Neuronal stem cell (in vitro differentiated cells): Measurements from ENCODE around the gene MTR.

Source experiments
- DNase-seq: peaks from one replicate; pipeline ENCODE4 v3.0.0-alpha.2; 2013; ENCODE audit warnings: low spot score
- H2AFZ ChIP-seq: one replicate; pipeline ENCODE4 v1.6.1; 2013; ENCODE audit warnings: mild to moderate bottlenecking, low read length, inconsistent platforms
- H2AK5ac ChIP-seq: 2 replicates; pipeline ENCODE4 v1.6.1; 2013; ENCODE audit warnings: low read depth, mild to moderate bottlenecking, inconsistent platforms, low read length, moderate library complexity, mixed read lengths
- H2BK120ac ChIP-seq: 2 replicates; pipeline ENCODE4 v1.6.1; 2013; ENCODE audit warnings: low read depth, mild to moderate bottlenecking, inconsistent platforms, low read length, moderate library complexity, mixed read lengths
- H2BK12ac ChIP-seq: one replicate; pipeline ENCODE4 v1.6.1; 2013; ENCODE audit warnings: low read length, inconsistent platforms
- H2BK15ac ChIP-seq: 2 replicates; pipeline ENCODE4 v1.6.1; 2013; ENCODE audit warnings: mild to moderate bottlenecking, low read length, inconsistent platforms, mixed read lengths
- H2BK5ac ChIP-seq: one replicate; pipeline ENCODE4 v1.6.1; 2013; ENCODE audit warnings: inconsistent platforms, mild to moderate bottlenecking, low read length, moderate library complexity
- H3K14ac ChIP-seq: one replicate; pipeline ENCODE4 v1.6.1; 2013; ENCODE audit warnings: low read length, inconsistent platforms
- H3K18ac ChIP-seq: 2 replicates; pipeline ENCODE4 v1.6.1; 2013; ENCODE audit warnings: low read length, inconsistent platforms
- H3K23ac ChIP-seq: 2 replicates; pipeline ENCODE4 v1.6.1; 2013; ENCODE audit warnings: low read depth, mild to moderate bottlenecking, mixed read lengths, low read length, inconsistent platforms; ENCODE audit not compliant: poor library complexity
- H3K27ac ChIP-seq: replicated peaks from 3 replicates; pipeline ENCODE4 v1.5.1; 2013; ENCODE audit warnings: low read length, inconsistent platforms
- H3K27me3 ChIP-seq, 3 experiments: 2 replicates each; pipeline ENCODE4 v1.6.1; 2013; ENCODE audit warnings: low read length in 3 of 3, mild to moderate bottlenecking in 2 of 3, inconsistent platforms in 1 of 3, low read depth in 1 of 3, mixed read lengths in 1 of 3, moderate library complexity in 1 of 3; ENCODE audit not compliant: control insufficient read depth in 3 of 3, insufficient read depth in 3 of 3
- H3K36me3 ChIP-seq, 2 donors: replicated peaks in 1 of 2; 2 replicates each; pipeline ENCODE4 v1.6.1; 2013; ENCODE audit warnings: low read length in 2 of 2; ENCODE audit not compliant: control insufficient read depth in 2 of 2, insufficient read depth in 2 of 2
- H3K4ac ChIP-seq: 2 replicates; pipeline ENCODE4 v1.6.1; 2013; ENCODE audit warnings: inconsistent platforms, mild to moderate bottlenecking, low read length, moderate library complexity
- H3K4me1 ChIP-seq, 2 donors: 1 replicate in 1 of 2; 2 replicates in 1 of 2; pipeline ENCODE4 v1.6.1; 2013; ENCODE audit warnings: low read length in 2 of 2, low read depth in 1 of 2; ENCODE audit not compliant: control insufficient read depth in 2 of 2, insufficient read depth in 1 of 2
- H3K4me2 ChIP-seq: one replicate; pipeline ENCODE4 v1.6.1; 2013; ENCODE audit warnings: mild to moderate bottlenecking, low read length, inconsistent platforms; ENCODE audit not compliant: insufficient read depth, poor library complexity, severe bottlenecking
- H3K4me3 ChIP-seq, 2 donors: 2 replicates each; pipeline ENCODE4 v1.5.1; 2013; ENCODE audit warnings: low read length in 2 of 2, mild to moderate bottlenecking in 2 of 2, inconsistent platforms in 1 of 2, moderate library complexity in 1 of 2
- H3K79me1 ChIP-seq: one replicate; pipeline ENCODE4 v1.6.1; 2013; ENCODE audit warnings: low read depth, mild to moderate bottlenecking, inconsistent platforms, low read length, moderate library complexity
- H3K9ac ChIP-seq: one replicate; pipeline ENCODE4 v1.6.1; 2013; ENCODE audit warnings: mild to moderate bottlenecking, low read depth, low read length, inconsistent platforms; ENCODE audit not compliant: poor library complexity
- H3K9me3 ChIP-seq, 2 donors: replicated peaks in 1 of 2; 2 replicates each; pipeline versions ENCODE3 to v1.6.1; 2013; ENCODE audit warnings: low read length in 2 of 2, mild to moderate bottlenecking in 2 of 2, inconsistent platforms in 1 of 2, low read depth in 1 of 2, mixed read lengths in 1 of 2, moderate library complexity in 1 of 2; ENCODE audit not compliant: control insufficient read depth in 2 of 2, insufficient read depth in 1 of 2
- H4K8ac ChIP-seq: one replicate; pipeline ENCODE4 v1.6.1; 2013; ENCODE audit warnings: low read depth, mild to moderate bottlenecking, inconsistent platforms, low read length, moderate library complexity
- H4K91ac ChIP-seq: one replicate; pipeline ENCODE4 v1.6.1; 2013; ENCODE audit warnings: low read length, low read depth, mild to moderate bottlenecking, inconsistent platforms; ENCODE audit not compliant: poor library complexity
- WGBS, 2 donors: extraction: QIAGEN DNeasy Blood & Tissue Kit; methylation state at CpG; one replicate each; pipeline ENCODE4 v1.1.7; 2013; ENCODE audit warnings: missing lambda C conversion rate in 2 of 2, mixed read lengths in 1 of 2; ENCODE audit not compliant: insufficient read length in 2 of 2, insufficient replicate concordance in 1 of 2; ENCODE audit errors: extremely low coverage in 2 of 2; 5-methylcytosine and 5-hydroxymethylcytosine counted together

Gene MTR

DNA sequence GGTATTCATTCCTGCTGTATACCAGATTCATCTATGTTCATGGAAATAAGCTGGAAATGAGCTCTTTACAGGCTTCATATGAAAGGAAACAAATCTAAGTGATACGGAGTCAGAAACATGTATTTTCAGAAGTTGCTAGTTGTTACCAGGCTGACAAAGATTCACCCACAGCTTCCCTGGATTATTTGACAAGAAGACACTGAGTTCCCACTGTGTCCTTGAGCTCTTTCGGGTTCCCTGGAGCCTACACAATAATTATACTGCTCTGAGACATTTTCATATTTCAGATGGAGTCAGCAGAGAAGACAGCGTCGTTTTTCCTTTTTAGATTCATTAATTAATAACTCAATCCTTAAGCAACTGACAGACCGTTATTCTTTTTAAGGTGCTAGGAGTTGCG is 29.3 kb upstream of the MTR start:
- no peak overlapping the region for H4K8ac ChIP-seq
- no peak overlapping the region for H4K91ac ChIP-seq
- no peak overlapping the region for H3K4ac ChIP-seq
- H2AK5ac ChIP-seq: no peak overlapping the region
- H3K4me1 ChIP-seq: no peaks in the 10 kb centered on the region
- WGBS, 2 donors: no CpG with 5 or more reads among the region's 6 CpGs
- H3K79me1 ChIP-seq: no peaks in the 10 kb centered on the region
- no peak overlapping the region for H2BK12ac ChIP-seq
- H3K4me3 ChIP-seq: no peak overlapping the region
- H3K18ac ChIP-seq: no peak overlapping the region
- no peaks in the 10 kb centered on the region for H3K27me3 ChIP-seq
- H2BK5ac ChIP-seq: no peak overlapping the region
- H3K36me3 ChIP-seq: no peaks in the 10 kb centered on the region
- H3K14ac ChIP-seq: no peak overlapping the region
- no peak for DNase-seq
- no peak overlapping the region for H3K4me2 ChIP-seq
- H2AFZ ChIP-seq: no peak overlapping the region
- H3K9me3 ChIP-seq: no peaks in the 10 kb centered on the region
- no peak overlapping the region for H2BK15ac ChIP-seq
- no peak overlapping the region for H2BK120ac ChIP-seq
- no peak overlapping the region for H3K23ac ChIP-seq
- H3K27ac ChIP-seq: no peak overlapping the region
- H3K9ac ChIP-seq: no peak overlapping the region

DNA sequence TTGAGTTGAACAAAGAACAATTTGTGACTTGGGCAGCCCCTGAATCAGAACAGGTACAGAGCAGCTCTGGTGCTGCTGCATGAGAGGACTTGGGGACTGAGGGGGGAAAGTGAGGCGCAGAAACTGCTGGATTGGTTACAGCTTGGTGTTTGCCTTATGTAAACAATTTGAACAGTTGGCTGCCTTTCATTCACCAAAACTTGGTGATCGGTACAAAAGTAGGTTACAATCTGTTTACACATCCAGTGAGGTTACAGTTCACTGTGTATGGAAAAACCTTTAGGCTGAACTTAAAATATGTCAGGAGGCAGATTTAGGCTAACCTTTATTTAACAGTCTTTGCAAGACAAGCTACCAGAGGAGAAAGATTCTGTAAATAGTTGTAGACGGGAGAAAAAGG is 28.6 kb upstream of the MTR start:
- no peak overlapping the region for H4K91ac ChIP-seq
- H3K27ac ChIP-seq: no peak overlapping the region
- no peak overlapping the region for H3K4me2 ChIP-seq
- no peaks in the 10 kb centered on the region for H3K9me3 ChIP-seq
- H2AFZ ChIP-seq: no peak overlapping the region
- no peak overlapping the region for H3K23ac ChIP-seq
- H3K27me3 ChIP-seq: no peaks in the 10 kb centered on the region
- no peaks in the 10 kb centered on the region for H3K79me1 ChIP-seq
- H3K14ac ChIP-seq: no peak overlapping the region
- no peak overlapping the region for H2BK15ac ChIP-seq
- no peak overlapping the region for H2AK5ac ChIP-seq
- DNase-seq: no peak
- H2BK12ac ChIP-seq: no peak overlapping the region
- no peak overlapping the region for H2BK120ac ChIP-seq
- no peak overlapping the region for H3K18ac ChIP-seq
- no peak overlapping the region for H2BK5ac ChIP-seq
- WGBS, 2 donors: 100% methylated on average over 1 of the region's 3 CpGs; no CpG with 5 or more reads in 1 of the 2 donors
- H3K36me3 ChIP-seq: no peaks in the 10 kb centered on the region
- no peak overlapping the region for H3K9ac ChIP-seq
- no peak overlapping the region for H3K4ac ChIP-seq
- no peak overlapping the region for H4K8ac ChIP-seq
- H3K4me1 ChIP-seq: no peaks in the 10 kb centered on the region
- H3K4me3 ChIP-seq: no peak overlapping the region

DNA sequence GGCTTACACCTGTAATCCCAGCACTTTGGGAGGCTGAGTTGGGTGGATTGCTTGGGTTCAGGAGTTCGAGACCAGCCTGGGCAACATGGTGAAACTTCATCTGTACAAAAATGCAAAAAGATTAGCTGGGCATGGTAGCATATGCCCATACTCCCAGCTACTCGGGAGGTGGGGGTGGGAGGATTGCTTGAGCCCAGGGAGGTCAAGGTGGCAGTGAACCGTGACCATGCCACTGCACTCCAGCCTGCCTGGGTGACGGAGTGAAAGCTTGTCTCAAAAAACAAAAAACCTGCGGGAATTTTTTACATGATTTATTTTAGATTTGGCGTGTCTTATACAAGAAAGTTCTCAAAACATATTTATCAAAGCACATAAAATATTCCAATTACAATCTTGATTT is 27.8 kb upstream of the MTR start:
- DNase-seq: no peak
- Histone ChIP-seq H2AK5ac (no peak overlapping the region), H2BK5ac (no peak overlapping the region), H3K4me2 (no peak overlapping the region), H4K91ac (no peak overlapping the region), H3K18ac (no peak overlapping the region), H2BK12ac (no peak overlapping the region), H3K4ac (no peak overlapping the region), H3K4me3 (no peak overlapping the region), H3K27me3 (no peaks in the 10 kb centered on the region), H2BK120ac (no peak overlapping the region), H3K4me1 (no peaks in the 10 kb centered on the region), H3K9me3 (no peaks in the 10 kb centered on the region), H2BK15ac (no peak overlapping the region), H4K8ac (no peak overlapping the region), H3K14ac (no peak overlapping the region), H3K79me1 (no peaks in the 10 kb centered on the region), H2AFZ (no peak overlapping the region), H3K27ac (no peak overlapping the region), H3K23ac (no peak overlapping the region), H3K9ac (no peak overlapping the region), H3K36me3 (no peaks in the 10 kb centered on the region)
- WGBS, 2 donors: no CpG with 5 or more reads among the region's 6 CpGs

DNA sequence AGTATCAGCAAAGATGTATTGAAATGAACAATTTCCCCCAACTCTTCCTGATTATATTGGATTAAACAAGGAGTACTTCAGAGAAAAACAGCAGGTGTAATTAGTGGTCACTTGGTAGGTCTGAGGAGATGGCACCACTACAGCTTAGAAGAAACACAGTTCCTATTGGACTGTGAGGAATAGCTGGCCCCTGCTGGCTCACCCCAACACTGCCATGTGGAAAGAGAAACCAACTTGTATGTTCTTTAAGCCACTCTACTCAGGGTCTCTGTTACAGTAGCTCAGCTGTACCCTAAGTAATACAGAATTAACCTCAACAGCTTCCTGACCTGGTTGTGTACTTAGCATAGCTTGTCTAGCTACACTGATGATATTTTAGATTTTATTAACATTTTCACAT is 26.5 kb upstream of the MTR start:
- Histone ChIP-seq H3K4me3 (no peak overlapping the region), H2AFZ (no peak overlapping the region), H3K27ac (no peak overlapping the region), H3K79me1 (no peaks in the 10 kb centered on the region), H3K23ac (no peak overlapping the region), H2BK5ac (no peak overlapping the region), H3K14ac (no peak overlapping the region), H2BK12ac (no peak overlapping the region), H3K4me2 (no peak overlapping the region), H3K9me3 (no peaks in the 10 kb centered on the region), H2AK5ac (no peak overlapping the region), H2BK120ac (no peak overlapping the region), H3K9ac (no peak overlapping the region), H3K36me3 (no peaks in the 10 kb centered on the region), H4K91ac (no peak overlapping the region), H3K4me1 (no peaks in the 10 kb centered on the region), H3K4ac (no peak overlapping the region), H4K8ac (no peak overlapping the region), H3K27me3 (no peaks in the 10 kb centered on the region), H2BK15ac (no peak overlapping the region), H3K18ac (no peak overlapping the region)
- no peak for DNase-seq
